ENCODE measurements around the gene PCDHGA10. TPM values are rescaled to one million over a fixed set of nuclear protein-coding genes. Genes with fewer than 3 reads are reported as not detected.

Gene PCDHGA10
- total RNA-seq, 1 donor from 2014 or later: 5.2 TPM

Other genes with a start within 250 kb of the PCDHGA10 start
- 0.11 and 0.12 TPM in 2 replicates for gene PCDHB7, start 240.3 kb upstream of the PCDHGA10 start, total RNA-seq
- gene PCDHB8, start 235.2 kb upstream of the PCDHGA10 start, total RNA-seq: 0.11 and 0.25 TPM in 2 replicates
- gene PCDHB16, start 230.6 kb upstream of the PCDHGA10 start, total RNA-seq: 0.12 and 0.33 TPM in 2 replicates
- under 0.01 TPM in 2 replicates for gene PCDHB9, start 225.8 kb upstream of the PCDHGA10 start, total RNA-seq
- 0.11 and 0.12 TPM in 2 replicates for gene PCDHB10, start 220.6 kb upstream of the PCDHGA10 start, total RNA-seq
- gene PCDHB11, start 213.4 kb upstream of the PCDHGA10 start, total RNA-seq: under 0.01 TPM in 1 of 2 replicates, not detected in the other
- gene PCDHB12, start 204.3 kb upstream of the PCDHGA10 start, total RNA-seq: under 0.01 and 0.12 TPM in 2 replicates
- gene PCDHB13, start 199.1 kb upstream of the PCDHGA10 start, total RNA-seq: under 0.01 and 0.12 TPM in 2 replicates
- 0.11 and 0.12 TPM in 2 replicates for gene PCDHB14, start 189.6 kb upstream of the PCDHGA10 start, total RNA-seq
- gene PCDHB15, start 167.6 kb upstream of the PCDHGA10 start, total RNA-seq: under 0.01 and 0.37 TPM in 2 replicates
- 0.50 and 0.66 TPM in 2 replicates for gene SLC25A2, start 108.9 kb upstream of the PCDHGA10 start, total RNA-seq
- gene TAF7, start 92.2 kb upstream of the PCDHGA10 start, total RNA-seq: 86.1 and 88.3 TPM in 2 replicates
- 0.22 and 0.62 TPM in 2 replicates for gene PCDHGA1, start 82.5 kb upstream of the PCDHGA10 start, total RNA-seq
- gene PCDHGA2, start 74.2 kb upstream of the PCDHGA10 start, total RNA-seq: 0.89 and 2.2 TPM in 2 replicates
- gene PCDHGA3, start 69.2 kb upstream of the PCDHGA10 start, total RNA-seq: 0.22 and 0.87 TPM in 2 replicates
- gene PCDHGB1, start 62.9 kb upstream of the PCDHGA10 start, total RNA-seq: 0.44 and 1.2 TPM in 2 replicates
- 2.2 and 5.2 TPM in 2 replicates for gene PCDHGA4, start 58.0 kb upstream of the PCDHGA10 start, total RNA-seq
- 1.2 and 1.7 TPM in 2 replicates for gene PCDHGB2, start 53.0 kb upstream of the PCDHGA10 start, total RNA-seq
- 0.55 and 0.87 TPM in 2 replicates for gene PCDHGA5, start 48.8 kb upstream of the PCDHGA10 start, total RNA-seq
- gene PCDHGB3, start 42.7 kb upstream of the PCDHGA10 start, total RNA-seq: 2.3 and 4.2 TPM in 2 replicates
- 1.7 and 3.2 TPM in 2 replicates for gene PCDHGA6, start 39.1 kb upstream of the PCDHGA10 start, total RNA-seq
- gene PCDHGA7, start 30.2 kb upstream of the PCDHGA10 start, total RNA-seq: 1.3 and 4.0 TPM in 2 replicates
- gene PCDHGB4, start 25.3 kb upstream of the PCDHGA10 start, total RNA-seq: 11.3 and 20.9 TPM in 2 replicates
- 1.1 and 2.4 TPM in 2 replicates for gene PCDHGA8, start 20.4 kb upstream of the PCDHGA10 start, total RNA-seq
- 16.2 and 25.0 TPM in 2 replicates for gene PCDHGB5, start 15.0 kb upstream of the PCDHGA10 start, total RNA-seq
- 4.0 and 4.2 TPM in 2 replicates for gene PCDHGA9, start 10.2 kb upstream of the PCDHGA10 start, total RNA-seq
- gene PCDHGB6, start 5.0 kb upstream of the PCDHGA10 start, total RNA-seq: 2.4 and 2.9 TPM in 2 replicates
- 6.0 and 7.4 TPM in 2 replicates for gene PCDHGB7, start 4.7 kb downstream of the PCDHGA10 start, total RNA-seq
- 11.7 and 13.6 TPM in 2 replicates for gene PCDHGA11, start 8.1 kb downstream of the PCDHGA10 start, total RNA-seq
- gene PCDHGA12, start 17.5 kb downstream of the PCDHGA10 start, total RNA-seq: 15.5 and 21.5 TPM in 2 replicates
- 39.6 and 44.7 TPM in 2 replicates for gene PCDHGC3, start 63.0 kb downstream of the PCDHGA10 start, total RNA-seq
- gene PCDHGC4, start 72.0 kb downstream of the PCDHGA10 start, total RNA-seq: 2.2 and 2.4 TPM in 2 replicates
- gene PCDHGC5, start 76.1 kb downstream of the PCDHGA10 start, total RNA-seq: 2.3 and 2.9 TPM in 2 replicates
- 24.2 and 41.1 TPM in 2 replicates for gene DIAPH1, start 206.0 kb downstream of the PCDHGA10 start, total RNA-seq
- gene HDAC3, start 223.9 kb downstream of the PCDHGA10 start, total RNA-seq: 49.4 and 62.5 TPM in 2 replicates
- gene RELL2, start 224.0 kb downstream of the PCDHGA10 start, total RNA-seq: 4.9 TPM in 2 replicates
- gene FCHSD1, start 238.4 kb downstream of the PCDHGA10 start, total RNA-seq: 33.3 and 53.4 TPM in 2 replicates

Measured in uterine smooth muscle cell (primary cell).